Liver (tissue), 3 donors: Measurements from ENCODE around the gene FRMD4B.

Experiments
- CTCF ChIP-seq: fragments of 150-350 bp; IDR thresholded peaks from 2 replicates; pipeline ENCODE4 v1.5.1; 2017; ENCODE audit warnings: improper control_type of control experiment, low read depth, low read length; ENCODE audit not compliant: missing input control
- EGR1 ChIP-seq, 2 donors: IDR thresholded peaks; 2 replicates each; pipeline ENCODE4 v1.6.1; 2016 to 2018; ENCODE audit warnings: antibody characterized with exemption in 2 of 2, low read depth in 2 of 2
- FOXA2 ChIP-seq: IDR thresholded peaks from 2 replicates; pipeline ENCODE4 v1.6.1; 2016; ENCODE audit warnings: antibody characterized with exemption
- HNF4G ChIP-seq: IDR thresholded peaks from 2 replicates; pipeline ENCODE4 v1.6.1; 2016; ENCODE audit warnings: antibody characterized with exemption
- JUND ChIP-seq, 2 donors: IDR thresholded peaks; 2 replicates each; pipeline ENCODE4 v1.6.1; 2016; ENCODE audit warnings: antibody characterized with exemption in 2 of 2
- MAX ChIP-seq: IDR thresholded peaks from 2 replicates; pipeline ENCODE4 v1.6.1; 2016; ENCODE audit warnings: antibody characterized with exemption
- REST ChIP-seq: IDR thresholded peaks from 2 replicates; pipeline ENCODE4 v1.6.1; 2016; ENCODE audit warnings: antibody characterized with exemption, mild to moderate bottlenecking
- RXRA ChIP-seq, 2 donors: IDR thresholded peaks; 2 replicates each; pipeline ENCODE4 v1.6.1; 2017 to 2018; ENCODE audit warnings: antibody characterized with exemption in 2 of 2, mild to moderate bottlenecking in 1 of 2
- TAF1 ChIP-seq: conservative IDR thresholded peaks from 2 replicates; pipeline ENCODE4 v1.6.1; 2016; ENCODE audit warnings: antibody characterized with exemption, mild to moderate bottlenecking
- YY1 ChIP-seq: IDR thresholded peaks from 2 replicates; pipeline ENCODE4 v1.6.1; 2016; ENCODE audit warnings: antibody characterized with exemption, mild to moderate bottlenecking
- ZBTB33 ChIP-seq: IDR thresholded peaks from 2 replicates; pipeline ENCODE4 v1.6.1; 2016; ENCODE audit warnings: antibody characterized with exemption
- donor health status: healthy.
- donor health status: healthy.

GRCh38 chr3:69283913-69284611 lies 101.8 kb downstream of the FRMD4B start:
- TF ChIP-seq CTCF (no peak), ZBTB33 (no peak), EGR1 (IDR thresholded peaks at IDR 0.05; ENCODE audit: low read depth in 2 of 2) (no peak), TAF1 (no peak), MAX (no peak), REST (no peak), JUND (IDR thresholded peaks at IDR 0.05) (no peak), FOXA2 (no peak), RXRA (IDR thresholded peaks at IDR 0.05) (no peak), YY1 (no peak), HNF4G (no peak)
